GM19099 (cell line): ENCODE results near the gene EPB42.

Experiments used
- POLR2A ChIP-seq: IDR thresholded peaks from 3 replicates; pipeline ENCODE4 v1.6.1; 2011; ENCODE audit warnings: low read depth; ENCODE audit not compliant: insufficient read length; ENCODE audit errors: extremely low read depth

Gene EPB42

DNA sequence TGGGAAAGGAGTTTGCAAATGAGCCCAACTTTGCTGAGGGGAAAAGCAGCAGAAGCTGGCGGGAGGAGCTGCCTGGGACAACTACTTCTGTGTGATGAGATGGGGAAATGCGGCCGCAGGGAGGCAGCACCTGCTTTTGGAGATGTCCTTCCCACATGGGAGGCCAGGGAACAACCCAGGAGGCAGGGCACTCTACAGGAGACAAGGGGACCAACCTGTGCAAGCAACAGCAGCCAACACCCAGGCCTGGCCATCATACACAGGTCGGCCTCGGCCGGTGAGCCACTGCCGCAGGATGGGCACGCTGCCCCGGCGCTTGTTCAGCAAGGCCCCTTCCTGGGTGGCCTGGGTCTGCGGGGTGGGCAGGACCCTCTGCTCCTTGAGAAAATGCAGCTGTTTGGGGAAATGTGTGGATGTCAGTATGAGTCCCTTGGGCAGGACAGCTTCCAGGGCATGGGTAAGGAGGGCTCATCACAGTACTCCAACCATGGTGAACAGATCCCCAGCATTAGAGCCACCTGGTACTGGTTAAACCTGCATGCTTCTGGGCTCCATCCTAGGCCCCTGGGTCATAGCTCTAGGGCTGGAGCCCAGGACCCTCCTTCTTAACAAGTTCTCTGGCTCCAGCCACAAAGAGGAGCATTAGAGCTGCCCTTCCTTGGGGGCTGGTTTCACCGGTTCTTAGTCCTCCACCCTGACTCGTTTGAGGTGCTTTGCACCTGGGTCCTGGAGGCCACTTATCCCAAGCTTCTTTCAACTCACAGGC is 11.6 kb downstream of the EPB42 start:
- no peak for TF ChIP-seq POLR2A

DNA sequence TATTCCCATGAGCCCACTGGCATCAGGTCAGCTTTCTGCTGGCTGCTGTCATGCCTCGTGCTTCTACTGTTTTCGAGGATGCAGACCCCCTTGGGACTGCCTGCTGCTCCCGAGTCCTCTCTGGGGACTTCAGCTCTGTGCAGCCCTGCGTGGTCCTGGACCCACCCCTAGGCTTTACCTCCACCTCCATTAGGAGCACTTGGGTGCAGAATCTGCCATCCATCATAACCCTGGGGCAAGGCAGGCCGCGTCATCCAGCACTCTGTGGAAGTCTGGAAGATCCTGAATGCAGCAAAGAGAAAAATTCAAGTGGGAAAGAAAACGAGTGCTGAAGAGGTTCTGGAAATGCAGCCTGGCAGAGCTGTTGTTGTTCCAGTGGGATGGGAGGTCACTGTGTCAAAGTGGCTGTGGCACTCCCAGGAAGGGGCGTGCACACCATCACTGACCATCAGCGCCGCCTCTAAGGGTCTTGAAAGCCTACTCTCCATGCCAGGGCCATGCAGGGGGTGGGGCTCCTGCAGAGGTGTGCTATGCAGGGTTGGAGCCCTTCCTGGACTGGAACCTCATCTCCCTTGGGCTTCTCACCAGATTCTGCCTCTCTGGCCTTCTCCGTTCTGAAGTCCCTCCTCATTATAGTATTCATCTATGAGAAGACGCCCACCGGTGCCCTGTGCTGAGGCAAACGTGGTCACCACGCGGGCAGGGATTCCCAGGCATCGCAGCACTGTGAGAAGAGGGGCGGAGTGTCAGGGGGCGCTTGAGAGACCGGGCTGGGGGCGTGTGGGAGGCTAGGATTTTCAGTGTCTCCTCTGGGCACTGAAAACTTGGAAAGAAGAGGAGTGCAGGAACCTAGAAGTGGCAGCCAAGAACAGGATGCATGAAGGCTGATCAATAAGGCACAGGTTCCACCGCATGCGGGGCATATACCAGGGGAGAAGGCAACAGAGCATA is 12.5 kb downstream of the EPB42 start:
- TF ChIP-seq POLR2A = no peak

DNA sequence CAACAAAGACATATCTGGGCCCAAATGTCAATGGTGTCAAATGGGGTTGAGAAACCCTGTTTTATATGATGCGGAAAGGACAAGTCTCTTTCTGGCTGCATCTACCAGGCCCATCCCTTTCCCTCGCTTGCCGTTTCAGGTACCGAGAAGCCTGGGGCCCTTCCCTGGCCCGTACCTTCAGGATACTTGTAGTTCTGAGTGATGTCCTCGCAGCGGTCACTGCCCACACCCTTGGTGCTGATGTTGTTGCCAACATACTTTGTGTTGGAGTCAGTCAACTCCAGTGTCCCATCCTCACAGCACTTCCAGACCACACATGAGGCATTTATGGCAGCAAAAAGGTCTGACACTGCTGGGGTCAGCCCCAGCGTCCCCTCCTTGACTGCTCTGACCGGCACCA is 13.8 kb downstream of the EPB42 start:
- no peak for TF ChIP-seq POLR2A

DNA sequence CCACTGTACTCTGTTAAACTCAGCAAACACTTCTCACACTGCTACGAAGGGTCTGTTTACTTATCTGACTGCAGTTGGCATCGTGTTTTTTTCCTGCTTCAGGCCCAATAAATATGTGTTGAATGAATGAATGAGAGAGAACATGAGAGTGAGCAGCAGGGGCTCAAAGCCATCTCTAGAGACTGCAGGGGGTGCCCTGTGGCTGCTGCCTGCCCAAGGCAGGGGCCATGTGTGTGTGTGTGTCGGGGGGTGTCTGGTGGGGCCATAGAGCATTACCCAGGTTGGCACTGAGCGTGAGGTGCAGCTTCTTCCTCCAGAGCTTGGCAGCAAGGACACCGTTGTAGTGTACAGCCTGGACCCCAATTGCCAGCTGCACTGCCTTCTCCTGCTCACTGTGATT is 14.8 kb downstream of the EPB42 start:
- TF ChIP-seq POLR2A = no peak

DNA sequence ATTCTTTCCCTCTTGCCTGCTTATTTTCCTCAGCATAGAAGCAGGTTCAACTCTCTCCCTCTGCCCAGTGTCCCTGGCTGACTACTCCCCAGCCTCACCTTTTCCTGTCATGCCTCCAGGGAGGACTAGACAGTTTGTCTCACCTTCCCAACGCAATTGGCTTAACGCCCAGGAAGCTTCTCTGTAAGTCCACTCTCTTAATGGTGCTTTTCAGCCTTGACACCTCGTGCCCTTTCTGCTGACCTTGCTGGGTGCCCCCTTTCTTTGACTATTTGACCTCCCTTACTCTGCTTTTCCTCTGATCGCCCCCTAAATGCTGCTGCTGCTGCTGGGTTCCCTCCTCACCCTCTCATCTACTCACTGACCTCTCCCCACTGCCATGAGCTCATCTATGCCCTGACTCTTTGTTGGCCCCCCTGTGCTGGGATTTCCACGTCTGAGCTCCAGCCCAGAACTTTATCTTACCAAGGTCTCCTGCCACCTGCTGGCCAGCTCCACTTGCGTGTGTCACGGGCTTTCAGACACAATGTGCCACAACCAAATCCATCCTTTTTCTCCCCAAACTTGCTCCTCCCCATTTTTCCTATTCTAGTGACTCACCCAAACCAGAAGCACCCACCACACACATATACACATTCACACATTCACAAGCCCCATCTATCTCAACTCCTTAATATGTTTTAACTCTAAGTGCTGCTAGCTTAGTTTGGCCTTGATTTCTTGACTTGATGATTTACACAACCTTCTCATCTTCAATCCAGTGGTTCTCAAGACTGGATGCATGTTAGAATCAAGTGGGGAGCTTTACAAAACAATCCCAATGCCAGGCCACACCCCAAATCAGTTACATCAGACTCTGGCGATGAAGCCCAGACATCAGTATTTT is 16.6 kb downstream of the EPB42 start:
- TF ChIP-seq POLR2A = no peak

DNA sequence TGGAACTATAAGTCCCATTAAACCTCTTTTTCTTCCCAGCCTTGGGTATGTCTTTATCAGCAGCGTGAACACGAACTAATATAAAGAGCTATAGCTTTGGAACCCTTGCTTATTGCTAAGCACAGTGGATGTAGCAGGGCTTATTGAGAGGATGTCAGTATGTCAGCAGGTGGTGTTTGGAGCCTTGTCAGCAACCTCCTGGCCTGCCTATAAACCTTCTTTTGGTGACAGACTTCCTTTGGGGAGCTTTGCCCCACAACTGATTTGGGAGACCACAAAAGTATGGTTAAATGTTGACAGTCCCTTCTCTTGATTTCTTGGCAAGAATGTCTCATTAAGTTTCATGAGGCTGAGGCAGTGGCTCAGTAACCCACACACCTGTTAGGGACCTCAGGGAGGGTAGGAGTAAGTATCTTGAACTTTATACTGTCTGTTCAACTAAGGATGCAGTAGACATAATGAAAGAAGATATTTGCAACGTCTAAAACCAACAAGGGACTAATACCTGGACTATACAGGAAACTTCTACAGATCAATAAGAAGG is 20.8 kb downstream of the EPB42 start:
- TF ChIP-seq POLR2A = no peak

DNA sequence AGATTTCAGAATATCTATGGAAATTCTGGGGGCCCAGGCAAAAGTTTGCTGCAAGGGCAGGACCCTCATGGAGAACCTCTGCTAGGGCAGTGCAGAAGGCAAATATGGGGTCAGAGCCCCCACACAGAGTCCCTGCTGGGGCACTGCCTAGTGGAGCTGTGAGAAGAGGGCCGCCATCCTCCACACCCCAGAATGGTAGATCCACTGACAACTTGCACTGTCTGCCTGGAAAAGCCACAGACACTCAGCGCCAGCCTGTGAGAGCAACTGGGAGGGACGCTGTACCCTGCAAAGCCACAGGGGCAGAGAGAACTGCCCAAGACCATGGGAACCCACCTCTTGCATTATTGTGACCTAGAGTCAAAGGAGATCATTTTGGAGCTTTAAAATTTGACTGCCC is 21.8 kb downstream of the EPB42 start:
- TF ChIP-seq POLR2A = no peak

DNA sequence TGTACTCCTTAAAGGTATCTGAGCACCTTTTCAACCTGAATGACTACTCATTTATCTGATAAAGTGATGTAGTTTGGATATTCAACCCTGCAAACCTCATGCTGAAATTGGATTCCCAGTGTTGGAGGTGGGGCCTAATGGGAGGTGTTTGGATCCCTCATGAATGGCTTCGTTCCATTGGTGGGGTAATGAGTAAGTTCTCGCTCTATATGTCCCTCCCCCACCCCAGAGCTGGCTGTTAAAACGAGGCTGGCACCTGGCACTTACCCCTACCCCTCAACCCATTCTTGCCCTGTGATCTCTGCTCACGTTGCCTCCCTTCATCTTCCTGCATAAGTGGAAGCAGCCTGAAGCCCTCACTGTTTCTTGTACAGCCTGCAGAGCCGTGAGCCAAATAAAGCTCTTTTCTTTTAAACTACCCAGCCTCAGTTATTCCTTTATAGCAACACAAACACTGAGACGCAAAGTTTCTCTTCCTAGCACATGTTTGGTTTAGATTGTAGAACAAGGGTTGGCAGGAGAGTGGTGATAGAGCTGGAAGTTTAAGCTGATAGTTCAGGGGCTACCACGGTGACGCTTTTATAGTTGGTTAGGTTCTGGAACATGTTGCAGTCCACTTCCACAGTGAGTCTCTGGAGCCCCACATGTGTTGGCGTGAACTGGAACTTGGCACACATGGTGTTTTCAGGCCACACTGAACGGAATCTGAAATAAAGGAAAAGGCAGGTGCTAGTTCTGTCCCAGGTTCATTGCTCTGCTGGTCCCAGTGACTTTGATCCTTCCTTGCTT is 23.9 kb downstream of the EPB42 start:
- no peak for TF ChIP-seq POLR2A

DNA sequence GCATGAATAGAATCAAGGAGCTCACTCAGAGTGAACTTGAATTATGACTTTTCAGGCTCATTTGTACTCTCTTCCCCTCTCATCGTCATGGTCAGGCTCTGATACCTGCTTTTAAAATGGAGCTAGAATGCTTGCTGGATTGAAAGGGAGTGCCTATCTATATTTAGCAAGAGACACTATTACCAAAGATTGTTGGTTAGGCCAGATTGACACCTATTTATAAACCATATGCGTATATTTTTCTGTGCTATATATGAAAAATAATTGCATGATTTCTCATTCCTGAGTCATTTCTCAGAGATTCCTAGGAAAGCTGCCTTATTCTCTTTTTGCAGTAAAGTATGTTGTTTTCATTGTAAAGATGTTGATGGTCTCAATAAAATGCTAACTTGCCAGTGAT is 26.0 kb downstream of the EPB42 start:
- TF ChIP-seq POLR2A = no peak

DNA sequence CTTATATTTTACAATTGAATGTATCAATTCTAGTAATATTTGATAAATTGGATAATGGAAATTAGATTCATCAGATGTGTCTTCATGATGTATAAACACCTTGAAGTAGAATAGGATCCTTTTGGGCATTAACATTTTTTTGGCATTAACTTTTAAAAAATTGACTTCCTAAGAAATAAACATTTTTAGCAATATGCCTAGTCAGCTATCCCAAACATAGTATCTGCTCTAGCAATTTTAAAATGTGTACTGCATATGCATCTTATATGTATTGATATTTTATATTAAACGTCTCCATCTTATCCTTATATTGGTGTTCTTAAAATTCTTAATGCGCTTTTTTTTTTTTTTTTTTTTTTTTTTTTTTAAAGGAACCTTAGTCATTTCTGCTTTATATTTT is 27.1 kb downstream of the EPB42 start:
- no peak for TF ChIP-seq POLR2A

DNA sequence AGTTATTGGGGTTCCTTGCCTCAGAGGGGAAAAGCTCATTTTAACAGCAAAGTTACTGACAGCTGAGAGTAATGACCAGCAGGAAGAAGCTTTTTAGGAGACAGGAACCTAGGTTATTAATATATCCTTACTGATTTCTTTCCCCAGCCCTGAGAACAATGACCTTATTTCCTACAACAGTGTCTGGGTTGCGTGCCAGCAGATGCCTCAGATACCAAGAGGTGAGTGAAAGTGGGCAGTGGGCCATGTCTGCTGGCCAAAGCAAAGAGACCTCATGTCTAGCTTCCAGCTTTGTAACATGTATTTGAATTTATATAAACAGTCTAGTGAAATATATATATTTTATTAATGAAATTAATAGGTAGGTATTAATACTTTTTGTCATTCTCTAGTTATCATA is 30.6 kb downstream of the EPB42 start:
- TF ChIP-seq POLR2A = no peak

DNA sequence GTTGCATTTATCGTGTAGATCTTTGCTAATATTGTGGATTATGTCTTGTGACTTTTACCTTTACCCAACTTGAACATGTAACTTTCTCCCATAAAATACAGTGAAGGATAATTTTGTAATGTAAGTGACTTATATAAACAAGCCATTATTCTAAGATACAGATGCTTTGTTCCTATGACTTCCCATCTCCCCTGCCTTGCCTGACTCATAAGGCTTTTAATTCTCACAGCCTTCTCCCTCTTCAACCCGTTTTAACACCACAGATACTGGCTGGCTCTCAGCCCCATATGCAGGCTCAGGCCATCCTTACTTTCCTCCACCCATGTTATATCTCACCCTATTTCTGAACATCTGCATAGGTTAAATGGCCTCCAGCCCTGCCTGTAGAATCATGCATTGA is 31.5 kb downstream of the EPB42 start:
- TF ChIP-seq POLR2A = no peak

DNA sequence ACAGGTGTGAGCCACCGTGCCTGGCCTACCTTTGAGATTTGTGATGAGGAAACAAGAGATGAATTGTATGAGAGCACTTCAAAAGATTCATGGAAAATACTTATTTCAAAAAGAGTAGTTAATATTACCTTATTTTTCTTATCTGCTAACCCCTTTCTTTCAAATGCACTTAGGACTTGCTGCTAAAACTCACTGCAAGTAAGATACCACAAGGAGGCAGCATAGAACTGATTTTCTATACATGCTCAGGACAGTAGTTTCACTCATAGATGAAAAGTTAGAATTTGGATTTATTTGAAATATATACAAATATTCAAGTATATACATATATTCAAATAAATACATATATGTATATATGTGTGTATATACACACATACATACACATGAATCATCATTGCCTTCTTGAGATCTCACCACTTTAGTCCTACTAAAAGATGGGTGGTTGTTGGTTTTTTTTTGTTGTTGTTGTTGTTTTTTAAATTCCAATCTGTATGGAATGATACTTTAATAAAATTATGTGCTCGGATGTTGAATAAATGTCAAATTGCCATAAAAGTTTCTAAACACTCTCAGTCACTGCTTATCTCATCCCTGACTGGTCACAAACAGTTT is 33.2 kb downstream of the EPB42 start:
- TF ChIP-seq POLR2A = no peak

DNA sequence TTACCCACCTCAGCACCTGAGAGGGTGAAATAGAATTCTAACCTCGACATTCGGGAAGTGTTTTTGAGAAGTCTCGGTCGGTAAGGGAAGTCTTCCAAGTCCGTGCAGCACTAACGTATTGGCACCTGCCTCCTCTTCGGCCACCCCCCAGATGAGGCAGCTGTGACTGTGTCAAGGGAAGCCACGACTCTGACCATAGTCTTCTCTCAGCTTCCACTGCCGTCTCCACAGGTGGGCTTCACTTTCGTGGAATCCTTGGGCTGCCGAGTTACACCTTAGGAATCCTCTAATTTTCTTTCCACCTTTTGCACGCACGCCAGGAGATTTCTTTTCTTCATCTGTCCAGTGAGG is 34.8 kb downstream of the EPB42 start:
- no peak for TF ChIP-seq POLR2A
